ENCODE results near the gene CALML6.

CALML6 gene

GRCh38 chr1:1895456-1896336 lies 19.4 kb upstream of the CALML6 start:
- no peak for DNase-seq (ENCODE audit: low read depth, low spot score)
- H3K4me3 ChIP-seq (ENCODE audit: low read depth, low read length) = no peak overlapping the region
- no peak for TF ChIP-seq CTCF (IDR thresholded peaks at IDR 0.05; ENCODE audit: low read depth, low read length)
- in situ Hi-C loops (cut with HindIII; ENCODE audit: low sequenced_read_pairs) = no loop called here

- H3K4me3 ChIP-seq (ENCODE audit: low read depth, low read length) = no peak overlapping the region
- TF ChIP-seq CTCF (IDR thresholded peaks at IDR 0.05; ENCODE audit: low read depth, low read length) = no peak
- in situ Hi-C loops (cut with HindIII; ENCODE audit: low sequenced_read_pairs) = no loop called here
- no peak for DNase-seq (ENCODE audit: low read depth, low spot score)
These were observed 16.7 kb upstream of the CALML6 start for GRCh38 chr1:1898246-1898933.

- in situ Hi-C loops (cut with HindIII; ENCODE audit: low sequenced_read_pairs) = no loop called here
- no peak overlapping the region for H3K4me3 ChIP-seq (ENCODE audit: low read depth, low read length)
- no peak for DNase-seq (ENCODE audit: low read depth, low spot score)
- TF ChIP-seq CTCF (IDR thresholded peaks at IDR 0.05; ENCODE audit: low read depth, low read length) = peak; percentile 10
These were observed 15.6 kb upstream of the CALML6 start for GRCh38 chr1:1899266-1899966.

- TF ChIP-seq CTCF (IDR thresholded peaks at IDR 0.05; ENCODE audit: low read depth, low read length) = no peak
- in situ Hi-C loops (cut with HindIII; ENCODE audit: low sequenced_read_pairs) = no loop called here
- no peak overlapping the region for H3K4me3 ChIP-seq (ENCODE audit: low read depth, low read length)
- no peak for DNase-seq (ENCODE audit: low read depth, low spot score)
These were observed 15.1 kb upstream of the CALML6 start for GRCh38 chr1:1899967-1900327.

- DNase-seq (ENCODE audit: low read depth, low spot score) = no peak
- in situ Hi-C loops (cut with HindIII; ENCODE audit: low sequenced_read_pairs) = no loop called here
- no peak for TF ChIP-seq CTCF (IDR thresholded peaks at IDR 0.05; ENCODE audit: low read depth, low read length)
- no peak overlapping the region for H3K4me3 ChIP-seq (ENCODE audit: low read depth, low read length)
These were observed 14.0 kb upstream of the CALML6 start for GRCh38 chr1:1900883-1901640.

All from astrocyte of the spinal cord (primary cell).